Epithelial cell of esophagus (primary cell): ENCODE data around the gene MVD.
"Not testable (repeated sequence)": the region's sequence is repeated elsewhere in the genome, so short reads cannot be mapped to it uniquely, and the experiment has no call there.

Experiments
- DNase-seq: peaks from one replicate; pipeline ENCODE4 v3.0.0; 2010; ENCODE audit warnings: low read depth
- H3K4me3 ChIP-seq: 2 replicates; pipeline ENCODE4 v1.5.1; 2011; ENCODE audit warnings: mild to moderate bottlenecking, low read length, control low read depth
- TF ChIP-seq, protein P1 (sequence below): IDR thresholded peaks from 2 replicates; pipeline ENCODE4 v1.5.1; 2011; ENCODE audit warnings: low read depth, mild to moderate bottlenecking, low read length, control low read depth, inconsistent platforms; ENCODE audit not compliant: insufficient read depth; ENCODE audit errors: missing control alignments

MVD gene

DNA sequence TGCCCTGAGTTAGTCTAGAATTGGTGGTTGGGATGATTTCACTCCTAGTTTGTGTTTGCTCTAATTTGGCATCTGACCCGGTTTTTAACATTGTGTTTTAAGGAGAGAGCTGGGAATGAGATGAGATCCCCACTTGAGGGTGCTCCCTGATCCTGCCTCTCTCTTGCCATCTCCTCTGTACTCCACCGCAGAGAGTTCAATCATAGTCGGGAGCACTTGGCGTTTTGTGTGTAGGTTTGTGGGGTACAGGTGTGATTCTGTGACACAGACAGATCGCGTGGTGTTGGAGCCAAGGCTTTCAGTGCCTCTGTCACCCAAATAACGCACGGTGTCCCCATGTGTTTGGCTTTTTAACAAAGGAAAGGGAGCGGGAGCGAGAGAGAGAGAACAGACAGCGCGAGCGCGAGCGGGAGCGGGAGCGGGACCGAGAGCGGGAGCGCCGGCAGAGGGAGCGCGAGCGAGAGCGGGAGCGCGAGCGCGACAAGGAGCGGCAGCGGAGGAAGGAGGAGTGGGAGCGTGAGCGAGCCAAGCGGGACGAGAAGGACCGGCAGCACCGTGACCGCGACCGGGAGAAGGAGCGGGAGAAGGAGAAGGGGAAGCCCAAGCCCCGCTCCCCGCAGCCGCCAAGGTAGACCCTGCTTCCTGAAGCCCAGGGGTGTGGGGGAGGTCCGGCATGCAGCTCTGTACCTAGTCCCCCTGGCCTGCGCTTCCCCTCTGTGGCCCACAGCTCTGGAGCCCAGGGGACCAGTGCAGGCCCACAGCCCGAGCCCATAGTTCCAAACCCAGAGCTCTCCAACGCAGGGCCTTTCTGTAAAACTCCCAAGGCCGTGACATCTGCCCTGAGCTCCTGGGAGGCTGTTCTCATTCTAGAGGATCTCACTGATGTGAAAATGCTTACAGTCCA lies 51.7 kb downstream of the MVD start:
- no peak overlapping the region for H3K4me3 ChIP-seq
- TF ChIP-seq, protein P1, sequence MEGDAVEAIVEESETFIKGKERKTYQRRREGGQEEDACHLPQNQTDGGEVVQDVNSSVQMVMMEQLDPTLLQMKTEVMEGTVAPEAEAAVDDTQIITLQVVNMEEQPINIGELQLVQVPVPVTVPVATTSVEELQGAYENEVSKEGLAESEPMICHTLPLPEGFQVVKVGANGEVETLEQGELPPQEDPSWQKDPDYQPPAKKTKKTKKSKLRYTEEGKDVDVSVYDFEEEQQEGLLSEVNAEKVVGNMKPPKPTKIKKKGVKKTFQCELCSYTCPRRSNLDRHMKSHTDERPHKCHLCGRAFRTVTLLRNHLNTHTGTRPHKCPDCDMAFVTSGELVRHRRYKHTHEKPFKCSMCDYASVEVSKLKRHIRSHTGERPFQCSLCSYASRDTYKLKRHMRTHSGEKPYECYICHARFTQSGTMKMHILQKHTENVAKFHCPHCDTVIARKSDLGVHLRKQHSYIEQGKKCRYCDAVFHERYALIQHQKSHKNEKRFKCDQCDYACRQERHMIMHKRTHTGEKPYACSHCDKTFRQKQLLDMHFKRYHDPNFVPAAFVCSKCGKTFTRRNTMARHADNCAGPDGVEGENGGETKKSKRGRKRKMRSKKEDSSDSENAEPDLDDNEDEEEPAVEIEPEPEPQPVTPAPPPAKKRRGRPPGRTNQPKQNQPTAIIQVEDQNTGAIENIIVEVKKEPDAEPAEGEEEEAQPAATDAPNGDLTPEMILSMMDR = no peak
- DNase-seq = no peak

DNA sequence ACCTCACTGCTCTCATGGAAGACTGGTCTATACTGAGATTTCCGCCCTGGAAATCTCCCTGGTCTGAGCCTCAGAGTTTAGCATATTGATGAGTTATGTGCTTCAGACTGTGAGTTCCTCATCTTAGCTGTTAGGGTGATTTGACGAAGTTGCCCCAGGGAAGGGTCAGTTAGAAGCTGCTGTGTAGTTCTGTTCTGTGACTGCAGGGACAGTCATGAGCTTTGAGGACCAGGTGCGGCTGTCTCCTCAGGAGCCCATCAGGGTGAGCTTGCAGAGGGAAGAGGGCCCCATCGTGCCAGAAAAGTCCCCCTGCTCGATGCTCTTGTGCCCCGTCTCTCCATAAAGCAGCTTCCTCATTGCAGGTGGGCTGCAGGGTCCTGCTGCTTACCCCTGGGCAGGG lies 52.8 kb downstream of the MVD start:
- TF ChIP-seq, protein P1 = peak; percentile 21
- no peak overlapping the region for H3K4me3 ChIP-seq

DNA sequence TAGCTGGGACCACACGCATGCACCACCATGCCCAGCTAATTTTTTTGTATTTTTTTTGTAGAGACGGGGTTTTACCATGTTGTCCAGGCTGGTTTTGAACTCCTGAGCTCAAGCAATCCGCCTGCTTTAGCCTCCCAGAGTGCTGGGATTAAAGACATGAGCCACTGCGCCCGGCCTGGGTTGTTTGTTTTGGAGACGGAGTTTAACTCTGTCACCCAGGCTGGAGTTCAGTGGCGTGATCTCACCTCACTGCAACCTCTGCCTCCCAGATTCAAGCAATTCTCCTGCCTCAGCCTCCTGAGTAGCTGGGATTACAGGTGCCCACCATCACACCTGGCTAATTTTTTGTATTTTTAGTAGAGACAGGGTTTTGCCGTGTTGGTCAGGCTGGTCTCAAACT lies 53.5 kb downstream of the MVD start:
- H3K4me3 ChIP-seq, DNase-seq: not testable (repeated sequence)

More for the DNA sequence above, 52.8 kb downstream of the MVD start:
- no peak for DNase-seq

DNA sequence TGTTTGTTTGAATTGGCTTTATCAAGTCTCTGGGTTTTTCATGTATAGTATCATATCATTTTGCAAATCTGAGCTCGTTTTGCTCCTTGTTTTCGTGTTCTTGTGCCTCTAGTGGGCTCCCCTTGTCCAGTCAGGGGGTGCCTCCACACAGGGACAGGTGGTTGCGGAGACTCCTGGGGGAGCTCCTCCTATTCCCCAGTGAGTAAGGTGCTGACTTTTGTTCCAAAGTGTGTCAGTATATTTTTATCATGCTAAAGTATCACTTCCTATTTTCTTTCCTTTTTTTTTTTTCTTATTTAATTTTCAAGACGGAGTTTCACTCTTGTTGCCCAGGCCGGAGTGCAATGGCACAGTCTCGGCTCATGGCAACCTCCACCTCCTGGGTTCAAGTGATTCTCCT lies 54.8 kb downstream of the MVD start:
- H3K4me3 ChIP-seq = no peak overlapping the region
- TF ChIP-seq, protein P1 = no peak
- DNase-seq = no peak

DNA sequence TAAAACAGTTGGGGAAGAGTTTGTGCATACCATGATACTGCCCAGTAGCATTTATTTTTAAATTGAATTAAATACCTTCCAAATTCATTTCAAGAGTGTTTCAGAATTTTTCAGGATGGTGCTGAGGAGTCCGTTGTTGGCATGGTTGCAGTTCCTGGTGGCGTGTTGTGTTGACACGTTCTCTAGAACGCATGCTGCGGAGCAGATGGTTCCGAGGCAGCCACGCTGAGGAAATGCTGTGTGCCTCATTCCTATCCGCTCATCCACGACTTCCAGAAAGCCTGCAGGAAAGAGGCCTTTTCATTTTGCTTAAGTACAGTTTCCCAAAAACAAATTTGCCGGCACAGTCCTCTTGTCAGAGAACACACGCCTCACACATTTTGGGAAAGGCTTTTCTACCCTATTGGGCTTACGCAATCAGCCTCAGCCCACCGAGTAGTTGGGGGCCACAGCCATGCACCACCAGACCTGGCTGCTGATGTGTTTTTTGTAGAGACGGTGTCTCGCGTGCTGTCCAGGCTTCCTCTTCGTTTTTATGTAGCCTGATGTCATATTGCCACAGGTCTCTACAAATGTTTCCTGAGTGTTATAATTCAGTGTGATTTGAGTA lies 56.6 kb downstream of the MVD start:
- no peak for DNase-seq
- TF ChIP-seq, protein P1 = no peak
- no peak overlapping the region for H3K4me3 ChIP-seq

DNA sequence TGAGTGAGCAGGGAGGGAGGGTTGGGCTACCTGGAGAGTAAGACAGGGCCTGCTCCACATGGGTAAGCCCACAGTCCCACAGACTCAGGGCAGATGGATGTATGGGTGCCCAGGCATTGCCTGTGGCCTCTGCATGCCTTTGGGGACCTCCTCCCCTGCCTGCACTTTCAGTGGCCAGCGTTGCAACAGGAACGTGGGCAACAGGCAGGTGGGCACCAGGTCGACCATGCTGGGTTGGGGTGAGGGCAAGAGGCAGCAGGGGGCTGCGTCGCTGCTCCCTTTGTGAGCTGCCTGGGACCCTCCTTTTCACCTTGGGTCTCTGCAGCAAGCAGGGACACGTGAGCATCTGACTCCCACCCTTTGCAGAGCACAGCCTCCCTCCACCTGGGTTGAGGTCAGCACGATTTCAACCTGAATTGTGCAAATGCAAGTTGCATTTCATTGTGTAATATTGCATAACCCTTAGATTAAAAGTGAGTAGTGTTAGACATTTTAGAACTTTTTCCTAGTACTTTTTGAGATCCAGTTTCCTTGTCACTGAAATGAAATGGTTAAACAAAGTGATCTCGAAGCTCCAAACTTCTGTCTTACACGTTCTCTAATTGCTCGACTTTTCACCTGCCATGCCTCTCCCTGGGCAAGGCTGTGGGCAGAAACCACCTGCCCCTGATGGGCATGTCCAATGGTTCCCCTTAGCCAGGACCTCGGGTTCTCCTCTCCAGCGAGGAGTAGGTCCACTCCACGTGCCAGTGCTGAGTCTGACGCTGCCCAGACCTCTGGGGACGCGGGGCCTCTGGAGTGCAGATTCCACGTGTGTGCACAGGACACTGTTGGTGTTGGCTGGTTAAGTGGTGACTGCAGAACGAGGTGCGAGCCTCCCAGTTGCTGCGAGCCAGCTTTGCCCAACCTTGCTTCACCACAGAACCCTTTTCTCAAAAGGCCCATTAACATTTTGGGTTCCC lies 57.4 kb downstream of the MVD start:
- DNase-seq = no peak
- TF ChIP-seq, protein P1 = no peak
- no peak overlapping the region for H3K4me3 ChIP-seq

DNA sequence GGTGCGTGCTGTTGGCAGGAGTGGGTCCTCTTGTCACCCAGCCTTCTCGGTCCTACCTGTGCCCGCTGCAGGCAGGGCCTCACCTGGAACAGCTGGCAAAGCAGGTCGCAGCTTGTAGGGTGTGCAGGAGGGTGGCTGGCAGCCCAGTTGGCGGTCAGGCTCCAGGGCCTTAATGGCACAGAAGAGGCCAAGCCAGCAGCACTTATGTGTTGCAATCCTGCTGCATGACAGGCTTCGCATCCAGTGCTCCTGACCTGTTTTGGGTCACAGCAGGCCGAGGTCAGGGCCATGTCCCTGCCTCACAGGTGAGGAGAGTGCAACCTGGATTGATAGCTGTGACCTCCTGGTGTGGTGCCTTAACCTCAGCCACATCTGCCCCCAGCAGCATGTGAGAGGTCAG lies 60.8 kb downstream of the MVD start:
- DNase-seq = no peak
- TF ChIP-seq, protein P1 = no peak
- no peak overlapping the region for H3K4me3 ChIP-seq
